Measurements from ENCODE around the gene TMEM63B. TPM values are rescaled to one million over a fixed set of nuclear protein-coding genes. Genes with fewer than 3 reads are reported as not detected.

The TMEM63B gene
- total and polyA plus RNA-seq, 9 of the 15 experiments (the other 6 are each of a cell fraction or from before 2014, with no cell fraction given): 0.14 to 39.4 (median 14.4) TPM

DNA sequence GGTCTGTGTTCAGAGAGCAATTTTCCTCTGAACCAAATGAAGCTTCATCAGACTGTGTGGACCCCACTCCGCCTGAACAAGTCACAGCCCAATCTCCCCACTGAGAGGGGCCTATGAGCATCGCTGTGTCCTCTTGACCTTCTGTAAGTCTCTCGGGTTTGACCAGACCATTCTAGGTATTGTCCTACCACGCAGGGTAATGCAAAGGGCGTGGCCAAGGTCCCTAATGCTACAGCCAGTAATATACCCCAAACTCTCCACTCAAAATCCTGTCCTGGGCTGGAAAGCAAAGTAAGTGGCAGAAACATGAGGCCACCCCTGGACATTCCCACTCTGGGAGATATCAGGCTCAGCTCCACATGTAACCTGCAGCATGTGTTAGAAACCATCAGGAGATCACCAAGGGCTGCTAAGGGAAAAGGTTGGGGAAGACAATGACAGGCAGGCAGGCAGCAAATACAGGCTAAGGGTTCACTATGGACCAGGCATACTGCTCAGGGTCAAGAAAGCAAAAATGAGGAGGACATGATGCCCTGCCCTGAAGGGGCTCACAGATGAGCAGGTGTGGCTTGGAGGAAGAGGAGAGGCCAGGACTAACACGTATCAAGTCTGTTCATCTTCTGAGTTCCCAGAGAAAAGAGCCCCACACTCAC is 33.5 kb upstream of the TMEM63B start:
- Histone ChIP-seq H3K27me3 (ENCODE audit: control insufficient read depth in 2 of 2, insufficient read depth in 2 of 2, low read length in 2 of 2) (no peaks in the 10 kb centered on the region), H3K27ac (ENCODE audit: extremely low read depth, low read depth, low read length) (no peak overlapping the region), H3K4me1 (replicated peaks in 1 of 2; ENCODE audit: control insufficient read depth in 2 of 2, insufficient read depth in 2 of 2, low read length in 2 of 2) (peaks cover 0 to 4% of the 10 kb centered on the region in 2 experiments; a peak in 3 of 5 replicates), H3K4me2 (ENCODE audit: insufficient read depth, low read length) (no peak overlapping the region), H4K20me1 (replicated peaks; ENCODE audit: control insufficient read depth, insufficient read depth, low read length) (peaks cover 6% of the 10 kb centered on the region; the same call in 1 of the 2 replicates), H2AFZ (ENCODE audit: low read depth, low read length) (no peak overlapping the region), H3K9me3 (replicated peaks; ENCODE audit: control insufficient read depth, insufficient read depth, low read depth, low read length) (no peaks in the 10 kb centered on the region), H3K9me1 (ENCODE audit: control insufficient read depth, insufficient read depth, low read length) (no peaks in the 10 kb centered on the region), H3K36me3 (ENCODE audit: control insufficient read depth, insufficient read depth, low read length) (peaks cover 53% of the 10 kb centered on the region; the same call in 2 of the 3 replicates), H3K79me2 (ENCODE audit: control insufficient read depth, insufficient read depth, low read length) (no peaks in the 10 kb centered on the region), H3K9ac (ENCODE audit: insufficient read depth in 1 of 2, low read depth in 2 of 2, low read length in 2 of 2) (peak overlapping the region in 1 of 2 experiments; percentile 3; a peak in 1 of 4 replicates), H3K4me3 (no peak overlapping the region)
- CTCF ChIA-PET (ENCODE audit: low intra/inter-chr PET ratio): no interaction called here
- in situ Hi-C loops (cut with MboI): no loop called here
- no peak for DNase-seq (ENCODE audit: extremely low read depth in 1 of 4, low spot score in 3 of 4)
- POLR2A ChIA-PET: interaction anchor here (1.7 kb wide), 1 partner anchor 131 kb away, joined by 3 read pairs; no protein-coding TSS in a partner anchor
- FAIRE-seq: no peak
- 83% methylated on average over 6 of the region's 6 CpGs for WGBS (ENCODE audit: insufficient coverage, low coverage, missing lambda C conversion rate)
- no peak for ATAC-seq
- BruUV-seq (replicated peaks): no TSS peak
- intact Hi-C loops (cut with micrococcal nuclease): loop anchor here (10.0 kb wide), 1 partner anchor 241 kb away; no protein-coding TSS in a partner anchor
- TF ChIP-seq ZFP1 (CRISPR knock-in tag; IDR thresholded peaks at IDR 0.05) (no peak), ZSCAN29 (IDR thresholded peaks at IDR 0.05) (no peak), SMAD1 (IDR thresholded peaks at IDR 0.05; ENCODE audit: low read depth, low read length, partially characterized antibody) (no peak), STAT5A (IDR thresholded peaks at IDR 0.05; ENCODE audit: borderline replicate concordance, low read length) (no peak), IRF2 (CRISPR knock-in tag; IDR thresholded peaks at IDR 0.05) (no peak), MCM3 (IDR thresholded peaks at IDR 0.05) (no peak)
- TF ChIP-seq, protein P1, sequence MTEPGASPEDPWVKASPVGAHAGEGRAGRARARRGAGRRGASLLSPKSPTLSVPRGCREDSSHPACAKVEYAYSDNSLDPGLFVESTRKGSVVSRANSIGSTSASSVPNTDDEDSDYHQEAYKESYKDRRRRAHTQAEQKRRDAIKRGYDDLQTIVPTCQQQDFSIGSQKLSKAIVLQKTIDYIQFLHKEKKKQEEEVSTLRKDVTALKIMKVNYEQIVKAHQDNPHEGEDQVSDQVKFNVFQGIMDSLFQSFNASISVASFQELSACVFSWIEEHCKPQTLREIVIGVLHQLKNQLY (CRISPR knock-in tag; conservative IDR thresholded peaks at IDR 0.05): no peak
- TF ChIP-seq, protein P2, sequence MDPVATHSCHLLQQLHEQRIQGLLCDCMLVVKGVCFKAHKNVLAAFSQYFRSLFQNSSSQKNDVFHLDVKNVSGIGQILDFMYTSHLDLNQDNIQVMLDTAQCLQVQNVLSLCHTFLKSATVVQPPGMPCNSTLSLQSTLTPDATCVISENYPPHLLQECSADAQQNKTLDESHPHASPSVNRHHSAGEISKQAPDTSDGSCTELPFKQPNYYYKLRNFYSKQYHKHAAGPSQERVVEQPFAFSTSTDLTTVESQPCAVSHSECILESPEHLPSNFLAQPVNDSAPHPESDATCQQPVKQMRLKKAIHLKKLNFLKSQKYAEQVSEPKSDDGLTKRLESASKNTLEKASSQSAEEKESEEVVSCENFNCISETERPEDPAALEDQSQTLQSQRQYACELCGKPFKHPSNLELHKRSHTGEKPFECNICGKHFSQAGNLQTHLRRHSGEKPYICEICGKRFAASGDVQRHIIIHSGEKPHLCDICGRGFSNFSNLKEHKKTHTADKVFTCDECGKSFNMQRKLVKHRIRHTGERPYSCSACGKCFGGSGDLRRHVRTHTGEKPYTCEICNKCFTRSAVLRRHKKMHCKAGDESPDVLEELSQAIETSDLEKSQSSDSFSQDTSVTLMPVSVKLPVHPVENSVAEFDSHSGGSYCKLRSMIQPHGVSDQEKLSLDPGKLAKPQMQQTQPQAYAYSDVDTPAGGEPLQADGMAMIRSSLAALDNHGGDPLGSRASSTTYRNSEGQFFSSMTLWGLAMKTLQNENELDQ (CRISPR knock-in tag; IDR thresholded peaks at IDR 0.05; ENCODE audit: borderline replicate concordance): no peak
- TF ChIP-seq, protein P3, sequence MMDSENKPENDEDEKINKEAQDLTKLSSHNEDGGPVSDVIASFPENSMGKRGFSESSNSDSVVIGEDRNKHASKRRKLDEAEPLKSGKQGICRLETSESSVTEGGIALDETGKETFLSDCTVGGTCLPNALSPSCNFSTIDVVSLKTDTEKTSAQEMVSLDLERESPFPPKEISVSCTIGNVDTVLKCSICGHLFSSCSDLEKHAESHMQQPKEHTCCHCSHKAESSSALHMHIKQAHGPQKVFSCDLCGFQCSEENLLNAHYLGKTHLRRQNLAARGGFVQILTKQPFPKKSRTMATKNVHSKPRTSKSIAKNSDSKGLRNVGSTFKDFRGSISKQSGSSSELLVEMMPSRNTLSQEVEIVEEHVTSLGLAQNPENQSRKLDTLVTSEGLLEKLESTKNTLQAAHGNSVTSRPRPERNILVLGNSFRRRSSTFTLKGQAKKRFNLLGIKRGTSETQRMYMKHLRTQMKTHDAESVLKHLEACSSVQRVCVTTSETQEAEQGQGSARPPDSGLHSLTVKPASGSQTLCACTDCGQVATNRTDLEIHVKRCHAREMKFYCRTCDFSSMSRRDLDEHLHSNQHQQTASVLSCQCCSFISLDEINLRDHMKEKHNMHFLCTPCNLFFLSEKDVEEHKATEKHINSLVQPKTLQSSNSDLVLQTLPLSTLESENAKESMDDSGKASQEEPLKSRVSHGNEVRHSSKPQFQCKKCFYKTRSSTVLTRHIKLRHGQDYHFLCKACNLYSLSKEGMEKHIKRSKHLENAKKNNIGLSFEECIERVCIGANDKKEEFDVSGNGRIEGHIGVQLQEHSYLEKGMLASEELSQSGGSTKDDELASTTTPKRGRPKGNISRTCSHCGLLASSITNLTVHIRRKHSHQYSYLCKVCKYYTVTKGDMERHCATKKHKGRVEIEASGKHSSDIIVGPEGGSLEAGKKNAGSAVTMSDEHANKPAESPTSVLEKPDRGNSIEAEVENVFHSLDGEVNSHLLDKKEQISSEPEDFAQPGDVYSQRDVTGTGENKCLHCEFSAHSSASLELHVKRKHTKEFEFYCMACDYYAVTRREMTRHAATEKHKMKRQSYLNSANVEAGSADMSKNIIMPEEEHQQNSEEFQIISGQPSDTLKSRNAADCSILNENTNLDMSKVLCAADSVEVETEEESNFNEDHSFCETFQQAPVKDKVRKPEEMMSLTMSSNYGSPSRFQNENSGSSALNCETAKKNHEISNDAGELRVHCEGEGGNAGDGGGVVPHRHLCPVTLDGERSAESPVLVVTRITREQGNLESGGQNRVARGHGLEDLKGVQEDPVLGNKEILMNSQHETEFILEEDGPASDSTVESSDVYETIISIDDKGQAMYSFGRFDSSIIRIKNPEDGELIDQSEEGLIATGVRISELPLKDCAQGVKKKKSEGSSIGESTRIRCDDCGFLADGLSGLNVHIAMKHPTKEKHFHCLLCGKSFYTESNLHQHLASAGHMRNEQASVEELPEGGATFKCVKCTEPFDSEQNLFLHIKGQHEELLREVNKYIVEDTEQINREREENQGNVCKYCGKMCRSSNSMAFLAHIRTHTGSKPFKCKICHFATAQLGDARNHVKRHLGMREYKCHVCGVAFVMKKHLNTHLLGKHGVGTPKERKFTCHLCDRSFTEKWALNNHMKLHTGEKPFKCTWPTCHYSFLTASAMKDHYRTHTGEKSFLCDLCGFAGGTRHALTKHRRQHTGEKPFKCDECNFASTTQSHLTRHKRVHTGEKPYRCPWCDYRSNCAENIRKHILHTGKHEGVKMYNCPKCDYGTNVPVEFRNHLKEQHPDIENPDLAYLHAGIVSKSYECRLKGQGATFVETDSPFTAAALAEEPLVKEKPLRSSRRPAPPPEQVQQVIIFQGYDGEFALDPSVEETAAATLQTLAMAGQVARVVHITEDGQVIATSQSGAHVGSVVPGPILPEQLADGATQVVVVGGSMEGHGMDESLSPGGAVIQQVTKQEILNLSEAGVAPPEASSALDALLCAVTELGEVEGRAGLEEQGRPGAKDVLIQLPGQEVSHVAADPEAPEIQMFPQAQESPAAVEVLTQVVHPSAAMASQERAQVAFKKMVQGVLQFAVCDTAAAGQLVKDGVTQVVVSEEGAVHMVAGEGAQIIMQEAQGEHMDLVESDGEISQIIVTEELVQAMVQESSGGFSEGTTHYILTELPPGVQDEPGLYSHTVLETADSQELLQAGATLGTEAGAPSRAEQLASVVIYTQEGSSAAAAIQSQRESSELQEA (IDR thresholded peaks at IDR 0.05; ENCODE audit: low read depth): no peak
